ENCODE measurements around the gene THBD. TPM values are rescaled to one million over a fixed set of nuclear protein-coding genes. Genes with fewer than 3 reads are reported as not detected.

Gene THBD
- total and polyA plus RNA-seq, 2 of the 4 experiments (the other 2 are of a cell fraction) = 0.07 TPM; not detected in 1

DNA sequence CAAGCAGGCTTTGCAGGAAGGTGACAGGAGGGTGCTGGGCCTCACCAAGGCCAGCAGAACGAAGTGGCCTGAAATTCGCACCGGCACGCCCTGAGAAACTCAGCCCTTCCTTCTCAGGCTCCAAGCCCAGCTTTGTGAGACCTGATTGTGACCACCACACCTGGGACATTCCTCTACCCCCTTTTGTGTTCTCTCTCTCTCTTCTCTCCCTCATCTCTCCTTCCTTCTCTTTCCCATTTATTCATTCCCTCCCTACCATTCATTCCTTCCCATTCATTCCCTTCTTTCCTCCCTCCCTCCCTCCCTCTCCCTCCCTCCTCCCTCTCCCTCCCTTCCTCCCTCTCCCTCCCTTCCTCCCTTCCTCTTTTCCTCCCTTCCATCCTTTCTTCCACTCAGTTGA lies 27.8 kb upstream of the THBD start:
- dilution Hi-C loops (cut with HindIII; ENCODE audit: low sequenced_read_pairs, unreplicated experiment) = no loop called here
- in situ Hi-C loops (cut with MboI; ENCODE audit: low sequenced_read_pairs) = loop anchor here (25.0 kb wide), 1 partner anchor 110 kb away; no protein-coding TSS in a partner anchor

More for the DNA sequence above, 27.8 kb upstream of the THBD start:
- no peak overlapping the region for H3K18ac ChIP-seq (ENCODE audit: low read depth, low read length)
- H4K20me1 ChIP-seq (ENCODE audit: insufficient read depth, low read length) = no peaks in the 10 kb centered on the region
- H3K79me1 ChIP-seq (ENCODE audit: low read depth in 1 of 2, low read length in 2 of 2) = no peaks in the 10 kb centered on the region
- H2AFZ ChIP-seq (replicated peaks; ENCODE audit: low read length, poor library complexity) = no peak overlapping the region
- TF ChIP-seq CTCF (conservative IDR thresholded peaks at IDR 0.05; ENCODE audit: low read depth, low read length) (no peak), CHD1 (IDR thresholded peaks at IDR 0.05; ENCODE audit: low read depth, low read length) (no peak), USF2 (IDR thresholded peaks at IDR 0.05; ENCODE audit: low read depth, low read length) (no peak), FOS (IDR thresholded peaks at IDR 0.05; ENCODE audit: low read depth, low read length) (no peak), BHLHE40 (IDR thresholded peaks at IDR 0.05; ENCODE audit: low read depth, low read length) (no peak), NFE2L2 (IDR thresholded peaks at IDR 0.05; ENCODE audit: low read depth, low read length) (no peak), MXI1 (IDR thresholded peaks at IDR 0.05; ENCODE audit: borderline replicate concordance, low read depth, low read length) (no peak), RFX5 (IDR thresholded peaks at IDR 0.05; ENCODE audit: low read depth, low read length) (no peak), RCOR1 (IDR thresholded peaks at IDR 0.05; ENCODE audit: insufficient replicate concordance, low read length) (no peak), CEBPB (IDR thresholded peaks at IDR 0.05; ENCODE audit: low read depth, low read length) (no peak), RAD21 (IDR thresholded peaks at IDR 0.05; ENCODE audit: low read length) (no peak)
- TF ChIP-seq, protein P1, sequence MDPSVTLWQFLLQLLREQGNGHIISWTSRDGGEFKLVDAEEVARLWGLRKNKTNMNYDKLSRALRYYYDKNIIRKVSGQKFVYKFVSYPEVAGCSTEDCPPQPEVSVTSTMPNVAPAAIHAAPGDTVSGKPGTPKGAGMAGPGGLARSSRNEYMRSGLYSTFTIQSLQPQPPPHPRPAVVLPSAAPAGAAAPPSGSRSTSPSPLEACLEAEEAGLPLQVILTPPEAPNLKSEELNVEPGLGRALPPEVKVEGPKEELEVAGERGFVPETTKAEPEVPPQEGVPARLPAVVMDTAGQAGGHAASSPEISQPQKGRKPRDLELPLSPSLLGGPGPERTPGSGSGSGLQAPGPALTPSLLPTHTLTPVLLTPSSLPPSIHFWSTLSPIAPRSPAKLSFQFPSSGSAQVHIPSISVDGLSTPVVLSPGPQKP (IDR thresholded peaks at IDR 0.05; ENCODE audit: borderline replicate concordance, low read depth, low read length) = no peak
- H3K14ac ChIP-seq (replicated peaks; ENCODE audit: low read depth, low read length) = no peak overlapping the region
- H3K4me2 ChIP-seq (ENCODE audit: low read depth, low read length) = no peak overlapping the region
- no peak overlapping the region for H3K4ac ChIP-seq (ENCODE audit: low read depth, low read length)
- no TSS peak for BruUV-seq (replicated peaks)
- H2AK5ac ChIP-seq (ENCODE audit: low read depth, low read length) = no peak overlapping the region
- no peak for DNase-seq
- ATAC-seq (ENCODE audit: low read depth) = no peak
- no peak overlapping the region for H3K4me3 ChIP-seq (ENCODE audit: insufficient read depth, low read depth, low read length)
- H2BK120ac ChIP-seq (ENCODE audit: low read depth, low read length) = no peak overlapping the region
- ChIA-PET POLR2A (ENCODE audit: unreplicated experiment) (no interaction called here), CTCF (no interaction called here)
- no peak overlapping the region for H4K8ac ChIP-seq (ENCODE audit: low read depth in 2 of 2, low read length in 2 of 2)
- no peak overlapping the region for H3K9ac ChIP-seq (ENCODE audit: low read depth, low read length)
- intact Hi-C loops (cut with micrococcal nuclease) = no loop called here
- no peak overlapping the region for H3K27ac ChIP-seq (ENCODE audit: insufficient read depth, low read length)
- H4K5ac ChIP-seq (ENCODE audit: low read depth, low read length) = no peak overlapping the region
- no peak overlapping the region for H4K91ac ChIP-seq (ENCODE audit: insufficient read depth, low read depth, low read length)
- H3K23ac ChIP-seq (ENCODE audit: low read depth, low read length) = no peak overlapping the region
- H3K56ac ChIP-seq (ENCODE audit: extremely low read depth, insufficient read depth, low read length) = no peak overlapping the region
- peaks cover 32% of the 10 kb centered on the region for H3K27me3 ChIP-seq (ENCODE audit: control insufficient read depth, insufficient read depth, low read length)
- no peak overlapping the region for H2AK9ac ChIP-seq (replicated peaks; ENCODE audit: low read depth, low read length, poor library complexity)
- no peaks in the 10 kb centered on the region for H3K36me3 ChIP-seq (ENCODE audit: control insufficient read depth, insufficient read depth, low read length)
- WGBS, 2 experiments (ENCODE audit: extremely low coverage in 2 of 2, insufficient read length in 1 of 2) = 45% methylated on average over 2 of the region's 4 CpGs; no CpG with 5 or more reads in 1 of the 2 experiments
- no peak overlapping the region for H2BK15ac ChIP-seq (ENCODE audit: low read depth, low read length)
- no peak overlapping the region for H2BK20ac ChIP-seq (ENCODE audit: low read depth, low read length)
- no peaks in the 10 kb centered on the region for H3K9me1 ChIP-seq (ENCODE audit: insufficient read depth, low read length)
- H3K9me3 ChIP-seq (ENCODE audit: control insufficient read depth, insufficient read depth, low read length) = no peaks in the 10 kb centered on the region
- H3K4me1 ChIP-seq (ENCODE audit: control insufficient read depth, insufficient read depth, low read length) = no peaks in the 10 kb centered on the region
- H2BK5ac ChIP-seq (ENCODE audit: low read depth, low read length, poor library complexity, severe bottlenecking) = no peak overlapping the region
